GM18868 (cell line): ENCODE measurements around the gene MRTFB.
"Not testable (repeated sequence)": the region's sequence is repeated elsewhere in the genome, so short reads cannot be mapped to it uniquely, and the experiment has no call there.

ENCODE experiments used
- ATAC-seq: cut with Tn5 transposase; IDR thresholded peaks from one replicate; pipeline ENCODE4 v1.9.1; 2021; ENCODE audit warnings: mild to moderate bottlenecking, moderate library complexity; ENCODE audit not compliant: unreplicated experiment

Gene MRTFB

DNA sequence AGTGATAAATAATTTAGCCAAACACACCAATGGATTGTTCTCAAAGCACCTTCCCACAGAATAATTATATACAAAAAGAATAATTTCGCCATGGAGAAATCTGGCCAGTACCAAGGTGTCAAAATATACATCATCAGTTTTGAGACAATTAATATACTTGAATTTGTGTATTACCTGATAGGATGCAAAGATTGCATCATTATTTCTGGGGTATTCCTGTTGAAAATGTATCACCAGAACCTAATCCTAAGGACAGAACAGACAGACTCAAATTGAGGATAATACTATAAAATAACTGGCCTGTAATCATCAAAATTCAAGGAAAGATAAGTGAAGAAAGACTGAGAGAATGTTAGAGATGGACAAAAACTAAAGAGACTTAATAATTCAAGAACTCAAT lies 111.9 kb downstream of the MRTFB start:
- ATAC-seq: no peak

DNA sequence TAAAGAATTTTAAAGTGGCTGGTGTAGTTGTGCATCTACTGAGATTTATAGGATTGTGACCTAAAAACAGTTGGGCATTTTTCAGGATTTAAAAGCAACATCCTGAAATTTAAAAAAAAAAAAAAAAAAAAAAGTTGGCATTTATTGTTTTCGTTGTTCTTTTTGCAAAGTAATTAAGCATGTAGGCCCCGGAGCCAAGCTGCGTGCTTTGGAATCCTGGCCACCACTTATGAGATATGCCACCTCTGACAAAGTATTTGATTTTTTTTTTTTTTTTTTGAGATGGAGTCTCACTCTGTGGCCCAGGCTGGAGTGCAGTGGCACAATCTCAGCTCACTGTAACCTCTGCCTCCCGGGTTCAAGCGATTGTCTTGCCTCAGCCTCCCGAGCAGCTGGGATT lies 112.8 kb downstream of the MRTFB start:
- ATAC-seq: not testable (repeated sequence)

DNA sequence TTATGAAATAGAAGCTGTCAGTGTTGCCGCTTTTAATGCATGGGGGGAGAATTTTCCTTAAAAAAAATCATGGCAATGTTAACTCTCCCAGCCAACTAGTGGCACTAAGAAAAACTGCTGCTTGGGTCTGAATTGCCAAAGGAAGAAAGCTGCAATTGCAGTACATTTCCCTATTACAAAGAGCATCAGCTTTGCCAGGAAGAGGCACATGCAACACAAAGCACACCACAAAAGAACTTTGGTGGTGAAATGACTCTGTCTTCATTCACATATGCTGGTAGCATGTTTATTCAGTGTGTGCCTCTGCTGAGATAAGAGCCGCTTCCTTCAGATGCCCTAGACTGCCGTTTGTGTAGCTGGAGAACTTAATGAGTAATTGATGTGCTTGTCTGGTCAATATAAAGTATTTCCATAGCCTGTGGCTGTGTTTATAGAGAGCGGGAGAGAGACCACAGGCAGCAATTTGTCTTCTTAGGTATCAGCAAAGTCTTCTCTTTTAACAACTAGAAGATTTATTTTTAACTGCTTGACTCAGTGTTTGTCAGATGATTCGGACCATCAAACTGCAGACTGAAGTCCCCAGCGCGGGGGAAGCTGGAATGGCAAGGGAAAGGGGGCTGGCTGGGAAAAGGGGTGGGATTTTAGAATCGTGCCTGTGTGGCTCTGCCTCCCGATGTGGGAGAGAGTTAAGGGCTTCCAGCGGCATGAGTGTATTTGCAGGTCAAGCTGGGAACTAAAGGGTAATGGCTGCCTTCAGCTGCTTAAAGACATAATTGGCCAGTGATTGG lies 115.1 kb downstream of the MRTFB start:
- no peak for ATAC-seq

DNA sequence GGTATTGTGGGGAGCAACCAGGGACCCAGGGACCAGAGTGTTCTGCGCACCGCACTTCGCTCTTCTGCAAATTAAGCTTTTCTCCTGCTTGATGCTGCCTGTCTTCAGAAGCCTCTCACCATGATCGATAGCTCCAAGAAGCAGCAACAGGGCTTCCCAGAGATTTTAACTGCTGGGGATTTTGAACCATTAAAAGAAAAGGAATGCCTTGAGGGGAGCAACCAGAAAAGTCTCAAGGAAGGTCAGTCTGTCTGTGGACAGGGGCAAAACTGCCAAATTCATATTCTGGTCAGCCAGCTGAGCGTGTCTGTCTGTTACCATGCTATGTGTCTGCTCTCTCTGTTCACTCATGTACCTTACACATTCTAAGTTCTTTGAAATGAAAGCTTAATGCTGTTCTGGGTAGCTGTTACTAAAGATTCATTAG lies 115.7 kb downstream of the MRTFB start:
- ATAC-seq: no peak

DNA sequence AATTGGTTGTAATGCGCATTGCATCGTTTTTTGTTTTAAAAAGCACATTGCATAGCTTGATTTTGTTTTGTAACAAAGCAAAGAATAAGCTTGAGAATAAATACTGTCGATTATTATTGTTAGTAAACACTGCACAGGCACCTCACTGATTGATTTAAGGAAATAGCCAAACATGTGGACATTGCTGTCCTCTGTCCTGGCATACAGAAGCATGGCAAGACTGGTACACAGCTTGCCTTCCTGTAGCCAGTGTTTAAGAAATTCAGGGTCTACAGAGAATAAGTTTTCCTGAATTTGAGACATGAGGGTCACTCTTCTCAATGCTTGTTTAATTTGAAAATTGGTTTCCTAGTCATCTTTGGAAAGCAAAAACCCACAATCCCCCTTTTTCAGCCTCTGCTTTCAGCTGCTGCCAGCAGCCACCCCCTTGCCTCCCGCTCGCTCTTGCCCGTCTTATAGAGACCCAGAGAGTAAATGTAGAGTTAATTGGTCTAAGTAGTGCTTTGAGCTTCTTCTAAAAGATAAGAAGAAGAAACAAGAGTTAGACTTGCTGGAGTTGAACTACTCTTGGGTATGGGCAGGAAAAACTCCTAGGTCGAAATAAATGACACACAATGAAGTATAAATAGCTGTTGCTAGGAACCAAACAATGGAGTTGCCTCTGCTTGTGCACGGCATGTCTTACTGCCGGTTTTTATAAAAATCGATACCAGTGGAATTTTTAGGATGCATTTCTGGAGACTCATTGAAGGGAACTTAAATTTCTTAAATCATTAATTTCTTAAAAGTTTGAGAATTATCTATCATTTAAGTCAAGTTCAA lies 116.6 kb downstream of the MRTFB start:
- ATAC-seq: no peak

DNA sequence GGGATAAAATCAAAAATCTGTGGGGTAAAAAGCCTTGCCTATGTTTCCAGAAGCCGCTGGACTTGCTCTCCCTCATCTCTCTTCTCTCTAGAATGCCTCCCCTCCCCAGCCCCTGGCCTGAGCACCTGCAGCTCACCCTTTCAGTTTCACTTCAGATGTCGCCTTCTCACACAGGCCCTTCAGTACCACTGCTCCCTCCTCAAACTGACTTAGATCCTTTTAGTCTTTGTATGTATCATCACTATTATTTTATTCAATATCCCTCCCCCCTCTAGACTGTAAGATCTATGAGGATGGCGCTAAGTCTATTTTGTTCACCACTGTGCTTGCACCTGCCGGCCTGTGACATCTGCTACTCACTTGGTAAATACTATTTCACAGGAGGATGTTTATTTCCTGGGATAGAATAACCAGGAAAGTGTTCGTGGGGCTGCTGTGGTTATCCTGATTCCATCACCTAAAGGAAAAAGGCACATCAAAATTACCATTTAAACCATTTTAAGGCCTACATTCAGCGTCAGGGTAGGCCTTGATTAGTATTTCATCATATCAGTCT lies 122.3 kb downstream of the MRTFB start:
- peak; percentile 66 for ATAC-seq

DNA sequence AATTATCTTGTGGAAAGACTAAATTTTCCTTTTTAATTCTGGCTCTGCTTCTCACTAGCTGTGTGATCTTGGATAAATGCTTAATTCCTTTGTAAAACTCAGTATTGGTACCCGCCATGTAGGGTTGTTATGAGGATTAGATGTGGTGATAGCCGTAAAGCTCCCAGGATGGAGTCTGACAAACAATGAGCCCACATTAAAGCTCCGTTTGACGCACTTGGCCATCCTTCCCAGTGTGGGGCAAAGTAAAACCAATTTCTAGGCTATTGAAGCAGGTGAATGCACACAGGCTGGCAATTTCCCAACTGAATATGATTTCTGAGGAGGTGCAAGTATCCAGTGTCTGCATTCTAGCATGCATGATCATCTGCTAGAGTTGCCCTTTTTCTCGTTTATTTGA lies 123.6 kb downstream of the MRTFB start:
- ATAC-seq: no peak

DNA sequence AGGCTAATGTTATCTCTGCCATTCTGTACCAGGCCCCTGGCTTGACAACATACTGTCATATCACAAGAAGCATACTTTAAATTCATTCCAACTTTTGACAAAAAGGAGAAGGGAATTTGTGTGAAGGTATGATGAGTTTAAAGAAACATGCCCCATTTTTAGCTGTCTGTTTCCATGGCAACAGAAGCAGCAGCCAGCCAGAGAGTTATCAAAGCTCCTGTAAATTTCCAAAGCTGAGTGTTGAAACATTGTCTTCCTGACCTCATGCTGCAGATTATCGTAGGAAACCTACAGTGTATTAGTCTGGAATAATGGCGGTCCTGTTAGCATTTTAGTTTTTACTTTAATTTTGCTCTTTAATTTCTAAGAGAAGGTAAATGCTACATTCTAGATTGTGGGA lies 124.9 kb downstream of the MRTFB start:
- ATAC-seq: no peak

DNA sequence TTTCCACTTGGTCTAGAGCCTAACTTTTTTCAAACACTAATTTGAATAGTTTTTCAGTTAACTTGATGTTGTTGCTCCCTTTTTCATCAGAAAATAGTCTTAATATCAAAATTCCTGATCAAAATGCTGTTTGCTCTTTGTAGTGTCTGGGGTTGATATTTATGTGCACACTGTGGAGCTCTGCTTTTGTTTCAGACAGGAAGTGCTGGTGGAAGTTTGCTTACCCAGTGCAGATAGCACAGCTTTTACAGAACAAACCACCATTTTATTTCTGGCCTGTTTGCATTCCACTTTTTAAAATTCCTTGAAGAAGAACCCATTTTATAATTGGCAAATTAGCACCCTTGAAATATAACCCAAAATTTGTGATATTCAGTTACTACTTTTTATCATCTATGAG lies 125.4 kb downstream of the MRTFB start:
- ATAC-seq: no peak

DNA sequence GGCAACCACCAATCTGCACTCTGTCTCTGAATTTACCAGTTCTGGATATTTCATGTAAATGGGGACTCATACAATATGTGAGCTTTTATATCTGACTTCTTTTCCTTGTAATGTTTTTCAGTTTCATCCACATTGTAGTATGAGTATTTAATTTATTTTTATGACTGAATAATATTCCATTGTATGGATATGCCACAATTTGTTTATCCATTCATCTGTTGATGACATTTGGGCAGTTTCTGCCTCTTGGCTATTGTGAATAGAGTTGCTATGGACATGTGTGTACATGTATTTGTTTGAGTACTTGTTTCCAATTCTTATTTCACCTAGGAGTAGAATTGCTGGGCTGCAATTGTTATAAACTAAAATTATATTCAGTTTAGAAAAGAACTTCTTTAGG lies 126.9 kb downstream of the MRTFB start:
- ATAC-seq: no peak

DNA sequence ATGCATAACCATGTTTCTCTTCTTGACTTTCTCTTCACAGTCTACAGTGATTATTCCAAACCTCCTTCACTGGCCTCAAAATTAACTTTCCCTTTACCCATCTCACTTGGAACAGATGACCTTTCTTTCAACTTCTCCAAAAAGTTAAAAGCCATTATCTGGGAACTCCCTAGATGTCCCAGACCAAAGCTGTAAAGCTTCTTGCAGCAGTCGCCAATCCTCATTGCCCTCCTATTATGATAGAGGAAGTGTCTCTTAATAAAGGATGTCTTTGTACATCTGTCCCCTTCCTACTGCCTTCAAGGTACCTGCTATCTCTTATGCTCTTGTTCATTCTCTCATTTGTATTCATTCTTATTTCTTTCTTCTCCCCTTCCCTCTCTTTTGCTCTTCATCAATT lies 127.5 kb downstream of the MRTFB start:
- no peak for ATAC-seq

DNA sequence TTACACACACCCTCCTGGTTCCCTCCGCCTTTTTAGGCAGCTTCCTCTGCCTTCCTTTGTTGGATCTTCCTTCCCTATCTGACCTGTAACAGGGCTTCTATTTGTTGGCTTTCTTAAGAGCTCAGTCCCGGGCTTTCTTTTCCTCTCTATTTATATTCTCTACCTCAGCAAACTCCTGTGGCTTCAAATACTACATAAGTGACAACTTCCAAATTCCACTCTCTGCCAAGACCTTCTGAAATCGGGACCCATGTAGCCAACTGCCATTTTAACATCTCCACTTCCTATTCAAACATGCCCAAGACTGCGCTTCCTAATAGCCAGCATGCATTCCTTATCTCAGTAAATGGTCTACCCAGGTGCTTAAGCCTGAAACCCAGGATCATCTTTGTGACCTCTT lies 128.1 kb downstream of the MRTFB start:
- no peak for ATAC-seq

DNA sequence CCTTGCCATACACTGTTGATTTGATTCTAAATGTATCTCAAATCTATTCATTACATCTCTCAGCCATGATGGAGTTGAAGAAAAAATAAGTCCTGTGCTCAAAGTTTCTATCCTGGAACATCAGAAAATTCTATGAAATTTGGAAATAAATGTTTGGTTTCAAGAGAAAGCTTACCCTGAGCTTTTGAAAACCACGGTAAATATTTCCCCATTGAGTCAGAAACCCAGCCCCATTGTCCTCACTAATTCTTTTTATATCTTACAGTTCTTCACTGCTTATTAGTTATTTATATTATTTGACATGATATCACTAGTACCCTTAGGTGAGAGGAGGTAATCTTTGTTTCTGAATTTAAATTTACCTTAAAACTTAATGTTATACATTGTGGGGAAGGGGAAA lies 128.5 kb downstream of the MRTFB start:
- no peak for ATAC-seq

DNA sequence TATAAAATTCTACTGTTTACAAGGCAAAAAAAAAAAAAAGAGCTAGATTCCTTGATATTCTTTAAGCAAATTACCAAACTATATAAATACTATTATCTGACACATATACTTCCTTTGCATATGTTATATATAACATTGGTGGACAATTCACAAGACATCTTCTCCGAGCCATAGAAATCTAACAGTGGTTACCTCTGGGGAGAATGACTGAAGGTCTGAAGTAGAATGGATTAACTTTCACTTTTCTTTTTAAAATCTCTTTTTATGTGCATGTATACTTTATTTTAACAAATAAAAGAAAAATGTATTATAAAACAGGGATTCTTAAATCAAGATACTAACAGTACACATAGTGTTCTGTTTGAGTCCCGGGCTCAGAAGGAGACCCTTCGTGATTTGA lies 131.0 kb downstream of the MRTFB start:
- no peak for ATAC-seq

DNA sequence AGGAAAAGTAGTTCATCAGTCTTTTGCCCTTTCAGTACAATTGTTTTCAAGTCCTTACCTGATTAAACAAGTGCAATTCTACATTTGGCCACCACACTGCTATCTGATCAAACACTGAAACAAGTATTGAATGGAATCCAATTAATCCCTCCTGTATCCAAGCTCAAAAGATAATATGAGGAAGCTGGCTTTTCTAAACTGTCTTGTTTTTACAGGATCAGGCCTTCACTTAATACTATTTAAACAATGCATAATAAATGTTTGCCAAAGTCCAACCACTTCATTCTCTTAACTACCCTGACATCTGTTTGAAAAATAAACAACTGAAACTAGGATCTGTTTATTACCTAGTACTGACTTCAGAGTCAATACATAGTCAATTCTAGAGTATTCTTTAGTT lies 131.6 kb downstream of the MRTFB start:
- no peak for ATAC-seq

DNA sequence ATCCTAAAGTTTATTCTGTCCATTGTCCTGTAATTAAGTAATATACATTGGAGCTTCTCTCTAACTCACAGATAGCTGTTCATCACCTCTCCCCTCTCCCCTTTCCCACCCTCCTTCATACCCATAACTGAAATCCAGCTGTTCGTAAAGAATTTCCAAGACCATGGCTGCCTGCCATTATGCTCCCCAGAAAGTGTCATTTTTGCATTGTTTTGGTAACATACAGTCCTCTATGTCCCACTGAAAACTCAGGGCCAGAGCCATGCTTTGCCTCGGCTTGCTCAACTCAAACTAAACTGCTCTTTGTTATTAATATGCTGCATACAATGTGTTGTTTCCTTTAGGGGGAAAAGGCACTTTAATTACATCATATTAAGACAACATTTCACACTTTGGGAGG lies 132.0 kb downstream of the MRTFB start:
- no peak for ATAC-seq

DNA sequence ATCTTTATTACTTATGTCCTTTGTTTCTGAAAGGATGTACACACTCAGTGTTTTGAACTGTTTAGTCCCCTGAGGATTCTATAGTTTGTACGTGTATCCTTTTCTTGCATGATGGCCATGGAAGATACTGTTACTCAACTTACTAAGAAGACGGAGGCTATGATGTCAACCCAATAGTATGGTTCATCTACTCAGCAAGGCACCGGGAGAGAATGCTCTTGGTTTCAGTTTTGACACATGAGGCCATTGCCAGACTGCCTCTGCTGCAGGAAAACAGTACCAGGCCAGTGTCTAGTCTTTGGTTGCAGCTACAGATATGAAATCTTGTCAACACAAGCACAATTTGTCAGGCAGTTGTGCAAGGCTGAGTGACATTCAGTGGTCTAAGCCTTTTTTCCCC lies 134.5 kb downstream of the MRTFB start:
- no peak for ATAC-seq

DNA sequence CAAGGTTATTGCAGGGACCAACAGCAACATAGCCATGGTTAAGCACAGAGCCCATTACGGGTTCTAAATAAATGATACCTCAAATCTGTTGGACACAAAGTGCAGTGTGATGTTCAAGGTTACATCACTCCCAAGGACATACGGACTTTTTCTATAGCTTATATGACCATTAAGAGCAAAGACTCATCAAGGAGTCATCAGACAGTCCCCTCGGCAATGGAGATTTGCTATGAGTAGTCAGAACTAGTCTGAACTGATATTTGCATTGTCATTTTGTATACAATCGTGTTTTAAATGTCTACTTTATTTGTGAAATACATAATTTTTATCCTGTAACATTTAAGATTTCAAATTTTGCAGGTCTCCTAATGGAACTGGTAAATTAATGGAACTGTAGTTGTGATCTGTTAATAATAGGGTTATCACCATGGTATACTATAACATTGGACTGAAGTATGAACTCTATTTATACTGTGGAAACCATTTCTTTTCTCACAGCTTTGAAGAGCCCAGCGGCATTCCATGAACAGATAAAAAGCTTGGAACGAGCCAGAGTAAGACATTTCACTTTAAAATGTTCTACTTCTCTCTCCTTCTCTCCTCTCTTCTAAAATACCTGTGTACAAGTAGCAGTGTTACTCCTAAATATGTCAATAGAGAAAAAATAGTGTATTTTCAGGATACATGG lies 140.9 kb downstream of the MRTFB start:
- no peak for ATAC-seq

DNA sequence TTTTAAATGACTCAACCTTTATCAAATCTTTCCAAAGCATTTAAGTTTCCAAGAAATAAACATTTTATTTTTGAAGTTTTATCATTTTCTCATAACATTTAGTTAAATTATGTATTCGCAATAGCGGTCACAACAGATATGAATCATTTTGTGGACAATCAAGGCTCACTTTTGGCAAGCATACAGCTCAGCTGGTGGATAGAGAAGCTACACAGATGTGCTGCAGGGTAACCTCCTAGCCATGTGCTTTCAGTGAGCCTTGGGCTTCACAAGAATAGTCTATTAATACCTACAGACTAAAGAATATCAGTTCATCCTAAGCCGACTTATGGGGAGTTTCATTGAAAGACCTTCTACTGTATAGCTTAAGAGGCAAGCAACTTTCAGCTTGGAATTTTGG lies 144.8 kb downstream of the MRTFB start:
- ATAC-seq: no peak

DNA sequence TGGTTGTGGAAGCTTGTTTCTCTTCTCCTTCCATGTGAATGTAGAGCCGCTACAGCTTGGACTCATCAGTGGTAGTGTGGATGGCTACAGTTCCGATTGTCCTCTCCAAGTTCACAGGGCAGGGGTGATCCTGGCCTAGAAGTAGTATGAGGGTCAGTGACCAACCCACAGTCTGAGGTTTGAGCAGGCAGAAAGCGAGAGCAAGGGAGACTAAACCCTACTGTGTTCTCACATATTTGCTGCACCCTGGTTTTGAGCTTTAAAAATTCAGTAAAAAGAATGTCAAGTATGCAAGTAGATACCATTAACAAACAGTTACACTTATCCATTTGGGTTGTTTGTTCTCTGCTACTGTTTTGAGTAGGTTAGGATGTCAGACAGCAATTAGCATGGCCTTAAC lies 148.9 kb downstream of the MRTFB start:
- no peak for ATAC-seq

DNA sequence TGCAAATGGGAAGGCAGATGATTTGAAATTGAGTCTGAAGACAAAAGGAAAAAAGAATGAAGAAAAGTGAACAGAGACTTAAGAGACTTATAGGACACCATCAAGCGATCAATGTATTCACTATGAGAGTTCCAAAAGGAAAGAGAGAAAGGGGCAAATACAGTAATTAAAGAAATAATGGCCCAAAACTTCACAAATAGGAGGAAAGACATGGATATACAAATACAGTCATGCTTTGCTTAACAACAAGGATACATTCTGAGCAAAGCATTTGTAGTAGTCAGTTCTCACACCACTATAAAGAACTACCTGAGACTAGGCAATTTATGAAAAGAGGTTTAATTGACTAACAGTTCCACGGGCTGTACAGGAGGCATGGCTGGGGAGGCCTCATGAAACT lies 152.5 kb downstream of the MRTFB start:
- ATAC-seq: no peak
